ENCODE data around the gene COL25A1. TPM values are rescaled to one million over a fixed set of nuclear protein-coding genes. Genes with fewer than 3 reads are reported as not detected.

COL25A1 gene
- total RNA-seq, 1 experiment from 2014 or later: 8.8 TPM

GRCh38 chr4:109275066-109275745 is 27.3 kb downstream of the COL25A1 start:
- BruUV-seq (replicated peaks): no TSS peak
- Histone ChIP-seq H3K36me3 (ENCODE audit: insufficient read depth, low read length, poor library complexity, severe bottlenecking) (no peaks in the 10 kb centered on the region), H3K4me3 (ENCODE audit: low read depth, low read length, poor library complexity, severe bottlenecking) (no peak overlapping the region), H3K4me1 (ENCODE audit: insufficient read depth, low read length, poor library complexity, severe bottlenecking) (peaks cover 10% of the 10 kb centered on the region), H3K27me3 (replicated peaks; ENCODE audit: insufficient read depth, low read depth, low read length, poor library complexity) (no peaks in the 10 kb centered on the region), H3K9me3 (ENCODE audit: low read depth, low read length, poor library complexity, severe bottlenecking) (no peaks in the 10 kb centered on the region), H3K27ac (ENCODE audit: low read depth, low read length, poor library complexity, severe bottlenecking) (no peak overlapping the region)
- POLR2A ChIA-PET (ENCODE audit: low non-redundant PET): no interaction called here
- TF ChIP-seq CTCF (conservative IDR thresholded peaks at IDR 0.05; ENCODE audit: low read depth, low read length) (no peak), EZH2 (IDR thresholded peaks at IDR 0.05; ENCODE audit: borderline replicate concordance, low read depth, low read length, poor library complexity, severe bottlenecking) (no peak)
- DNase-seq (ENCODE audit: low spot score): no peak
- intact Hi-C loops (cut with micrococcal nuclease; ENCODE audit: unreplicated experiment): no loop called here
- CTCF ChIA-PET: no interaction called here

DNA sequence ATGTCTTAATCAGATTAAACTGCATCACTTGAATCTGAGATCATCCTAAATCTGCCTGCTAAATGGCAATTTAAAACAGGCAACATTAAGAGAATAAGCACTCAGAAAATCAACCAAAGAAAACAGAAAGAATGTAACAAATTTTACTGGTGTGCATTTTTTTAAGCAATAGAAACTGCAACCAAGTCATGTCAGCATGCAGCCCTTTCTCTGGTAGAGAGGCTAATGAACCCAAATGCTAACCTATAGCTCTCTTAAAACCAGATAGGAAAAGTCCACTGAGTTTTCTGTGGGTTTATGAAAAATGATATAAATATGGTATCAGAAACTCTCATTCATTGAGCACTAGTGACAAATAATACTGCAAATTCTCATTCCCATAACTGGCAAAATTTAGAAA is 35.6 kb downstream of the COL25A1 start:
- POLR2A ChIA-PET (ENCODE audit: low non-redundant PET): no interaction called here
- BruUV-seq (replicated peaks): no TSS peak
- H3K27me3 ChIP-seq (replicated peaks; ENCODE audit: insufficient read depth, low read depth, low read length, poor library complexity): no peaks in the 10 kb centered on the region
- no peaks in the 10 kb centered on the region for H3K9me3 ChIP-seq (ENCODE audit: low read depth, low read length, poor library complexity, severe bottlenecking)
- CTCF ChIA-PET: no interaction called here
- no peak overlapping the region for H3K27ac ChIP-seq (ENCODE audit: low read depth, low read length, poor library complexity, severe bottlenecking)
- no peak for TF ChIP-seq CTCF (conservative IDR thresholded peaks at IDR 0.05; ENCODE audit: low read depth, low read length)
- no peak for TF ChIP-seq EZH2 (IDR thresholded peaks at IDR 0.05; ENCODE audit: borderline replicate concordance, low read depth, low read length, poor library complexity, severe bottlenecking)
- peak; percentile 41 for DNase-seq (ENCODE audit: low spot score)
- no peaks in the 10 kb centered on the region for H3K36me3 ChIP-seq (ENCODE audit: insufficient read depth, low read length, poor library complexity, severe bottlenecking)
- intact Hi-C loops (cut with micrococcal nuclease; ENCODE audit: unreplicated experiment): no loop called here
- H3K4me3 ChIP-seq (ENCODE audit: low read depth, low read length, poor library complexity, severe bottlenecking): no peak overlapping the region
- H3K4me1 ChIP-seq (ENCODE audit: insufficient read depth, low read length, poor library complexity, severe bottlenecking): peaks cover 8% of the 10 kb centered on the region

GRCh38 chr4:109266236-109266635 is 36.2 kb downstream of the COL25A1 start:
- Histone ChIP-seq H3K4me3 (ENCODE audit: low read depth, low read length, poor library complexity, severe bottlenecking) (no peak overlapping the region), H3K27me3 (replicated peaks; ENCODE audit: insufficient read depth, low read depth, low read length, poor library complexity) (no peaks in the 10 kb centered on the region), H3K36me3 (ENCODE audit: insufficient read depth, low read length, poor library complexity, severe bottlenecking) (no peaks in the 10 kb centered on the region), H3K4me1 (ENCODE audit: insufficient read depth, low read length, poor library complexity, severe bottlenecking) (peaks cover 8% of the 10 kb centered on the region), H3K27ac (ENCODE audit: low read depth, low read length, poor library complexity, severe bottlenecking) (no peak overlapping the region), H3K9me3 (ENCODE audit: low read depth, low read length, poor library complexity, severe bottlenecking) (no peaks in the 10 kb centered on the region)
- TF ChIP-seq EZH2 (IDR thresholded peaks at IDR 0.05; ENCODE audit: borderline replicate concordance, low read depth, low read length, poor library complexity, severe bottlenecking) (no peak), CTCF (conservative IDR thresholded peaks at IDR 0.05; ENCODE audit: low read depth, low read length) (no peak)
- no peak for DNase-seq (ENCODE audit: low spot score)
- intact Hi-C loops (cut with micrococcal nuclease; ENCODE audit: unreplicated experiment): no loop called here
- POLR2A ChIA-PET (ENCODE audit: low non-redundant PET): no interaction called here
- CTCF ChIA-PET: no interaction called here
- no TSS peak for BruUV-seq (replicated peaks)
